HepG2 (cell line): ENCODE results near the gene PRKCZ. TPM values are rescaled to one million over a fixed set of nuclear protein-coding genes. Genes with fewer than 3 reads are reported as not detected.

Source experiments
- AGO1 ChIP-seq: fragments of 200-400 bp; formaldehyde crosslinking; IDR thresholded peaks from 2 replicates; pipeline ENCODE4 v1.6.1; 2017; ENCODE audit warnings: mild to moderate bottlenecking, low read depth, low read length, moderate library complexity; ENCODE audit not compliant: poor library complexity, severe bottlenecking
- AGO2 ChIP-seq: fragments of 200-400 bp; formaldehyde crosslinking; optimal IDR thresholded peaks from 2 replicates; pipeline ENCODE3; 2017; ENCODE audit warnings: mild to moderate bottlenecking, low read depth, low read length, moderate library complexity
- CHD4 ChIP-seq: fragments of 200-600 bp; sonication (generic); IDR thresholded peaks from 2 replicates; pipeline ENCODE4 v1.7.0; 2017; ENCODE audit warnings: mild to moderate bottlenecking, low read length, borderline replicate concordance
- EHMT2 ChIP-seq: fragments of 200-600 bp; sonication (generic); IDR thresholded peaks from 2 replicates; pipeline ENCODE4 v1.7.0; 2017; ENCODE audit warnings: antibody characterized with exemption, low read depth, low read length, borderline replicate concordance
- HMG20B ChIP-seq: conservative IDR thresholded peaks from 2 replicates; pipeline ENCODE4 v1.6.1; 2016; ENCODE audit warnings: missing genetic modification reagents, missing compliant biosample characterization
- HNRNPL ChIP-seq: fragments of 200-400 bp; formaldehyde crosslinking; IDR thresholded peaks from 2 replicates; pipeline ENCODE4 v1.6.1; 2017; ENCODE audit warnings: mild to moderate bottlenecking, low read depth, low read length
- HNRNPLL ChIP-seq: fragments of 200-400 bp; formaldehyde crosslinking; IDR thresholded peaks from 2 replicates; pipeline ENCODE4 v1.6.1; 2017; ENCODE audit warnings: mild to moderate bottlenecking, low read depth, low read length; ENCODE audit not compliant: poor library complexity, severe bottlenecking
- KDM6A ChIP-seq: IDR thresholded peaks from 2 replicates; pipeline ENCODE4 v1.6.1; 2016; ENCODE audit warnings: low read depth
- MXI1 ChIP-seq: IDR thresholded peaks from 3 replicates; pipeline ENCODE4 v1.6.1; 2012; ENCODE audit warnings: low read depth, low read length, inconsistent platforms, borderline replicate concordance
- PAF1 ChIP-seq: IDR thresholded peaks from 2 replicates; pipeline ENCODE4 v1.6.1; 2016; ENCODE audit warnings: missing genetic modification reagents, missing compliant biosample characterization
- RCOR2 ChIP-seq: IDR thresholded peaks from 2 replicates; pipeline ENCODE4 v1.6.1; 2016; ENCODE audit warnings: missing biosample characterization, missing genetic modification reagents
- SRSF4 ChIP-seq: fragments of 200-400 bp; formaldehyde crosslinking; IDR thresholded peaks from one replicate; pipeline ENCODE4 v1.6.1; 2018; ENCODE audit warnings: mild to moderate bottlenecking, low read depth, low read length, moderate library complexity; ENCODE audit not compliant: poor library complexity, severe bottlenecking
- TOPORS ChIP-seq: sonication (generic); formaldehyde crosslinking; IDR thresholded peaks from 2 replicates; pipeline ENCODE4 v1.8.0; 2023; ENCODE audit warnings: mild to moderate bottlenecking, missing genetic modification reagents
- TSC22D2 ChIP-seq: sonication (generic); formaldehyde crosslinking; IDR thresholded peaks from 2 replicates; pipeline ENCODE4 v1.5.1; 2020; ENCODE audit warnings: missing genetic modification reagents, mild to moderate bottlenecking, borderline replicate concordance
- ZNF10 ChIP-seq: sonication (generic); formaldehyde crosslinking; IDR thresholded peaks from 2 replicates; pipeline ENCODE4 v1.4.0; 2020; ENCODE audit warnings: mild to moderate bottlenecking, low read depth, missing genetic modification reagents, borderline replicate concordance
- ZNF180 ChIP-seq: sonication (generic); formaldehyde crosslinking; IDR thresholded peaks from 2 replicates; pipeline ENCODE4 v1.4.0; 2020; ENCODE audit warnings: low read depth, missing genetic modification reagents, borderline replicate concordance
- ZNF547 ChIP-seq: sonication (generic); formaldehyde crosslinking; IDR thresholded peaks from 2 replicates; pipeline ENCODE4 v1.5.1; 2020; ENCODE audit warnings: mild to moderate bottlenecking, missing genetic modification reagents
- ZNF879 ChIP-seq: sonication (generic); formaldehyde crosslinking; IDR thresholded peaks from 2 replicates; pipeline ENCODE4 v1.8.1; 2023; ENCODE audit warnings: missing genetic modification reagents
- ZNF891 ChIP-seq: sonication (generic); formaldehyde crosslinking; IDR thresholded peaks from 2 replicates; pipeline ENCODE4 v1.5.0; 2020; ENCODE audit warnings: mild to moderate bottlenecking, missing genetic modification reagents
- polyA plus RNA-seq, 8 experiments: library from polyadenylated mRNA; depleted of rRNA in 3 of 8; stranded (reverse) in 7 of 8; unstranded in 1 of 8; fragments of >200 nt; fragmentation: Illumina TruSeq in 4 of 8; extraction: Trizol in 4 of 8; gene quantifications; 2 replicates each; pipeline versions ENCODE4 v1.2.1 to v1.2.3, GENCODE V29; 2011 to 2016; ENCODE audit warnings: low read depth in 4 of 8, missing spikeins in 1 of 8, mixed read lengths in 1 of 8; ENCODE audit not compliant: insufficient read depth in 1 of 8
- total RNA-seq, 5 experiments: library from RNA; depleted of rRNA; stranded (reverse); fragments of >200 nt; fragmentation: Illumina TruSeq; extraction: Trizol; gene quantifications; 2 replicates each; pipeline ENCODE4 v1.2.3, GENCODE V29; 2016; ENCODE audit warnings: low read depth in 1 of 5
- TF ChIP-seq, protein P1 (sequence below): sonication (generic); formaldehyde crosslinking; IDR thresholded peaks from 2 replicates; pipeline ENCODE4 v1.9.0; 2021; ENCODE audit warnings: missing genetic modification reagents, borderline replicate concordance
- TF ChIP-seq, protein P2 (sequence below): IDR thresholded peaks from 2 replicates; pipeline ENCODE4 v1.6.1; 2018; ENCODE audit warnings: missing genetic modification reagents, mild to moderate bottlenecking, missing compliant biosample characterization
- TF ChIP-seq, protein P3 (sequence below): sonication (generic); formaldehyde crosslinking; IDR thresholded peaks from 2 replicates; pipeline ENCODE4 v1.5.0; 2020; ENCODE audit warnings: mild to moderate bottlenecking, missing genetic modification reagents
- TF ChIP-seq, protein P4 (sequence below): sonication (generic); formaldehyde crosslinking; IDR thresholded peaks from 2 replicates; pipeline ENCODE4 v1.4.0; 2020; ENCODE audit warnings: missing genetic modification reagents, mild to moderate bottlenecking, borderline replicate concordance

Gene PRKCZ
- total and polyA plus RNA-seq, 2 of the 13 experiments (the other 11 are each of a cell fraction or from before 2014, with no cell fraction given) = 34.7 to 85.2 TPM

DNA sequence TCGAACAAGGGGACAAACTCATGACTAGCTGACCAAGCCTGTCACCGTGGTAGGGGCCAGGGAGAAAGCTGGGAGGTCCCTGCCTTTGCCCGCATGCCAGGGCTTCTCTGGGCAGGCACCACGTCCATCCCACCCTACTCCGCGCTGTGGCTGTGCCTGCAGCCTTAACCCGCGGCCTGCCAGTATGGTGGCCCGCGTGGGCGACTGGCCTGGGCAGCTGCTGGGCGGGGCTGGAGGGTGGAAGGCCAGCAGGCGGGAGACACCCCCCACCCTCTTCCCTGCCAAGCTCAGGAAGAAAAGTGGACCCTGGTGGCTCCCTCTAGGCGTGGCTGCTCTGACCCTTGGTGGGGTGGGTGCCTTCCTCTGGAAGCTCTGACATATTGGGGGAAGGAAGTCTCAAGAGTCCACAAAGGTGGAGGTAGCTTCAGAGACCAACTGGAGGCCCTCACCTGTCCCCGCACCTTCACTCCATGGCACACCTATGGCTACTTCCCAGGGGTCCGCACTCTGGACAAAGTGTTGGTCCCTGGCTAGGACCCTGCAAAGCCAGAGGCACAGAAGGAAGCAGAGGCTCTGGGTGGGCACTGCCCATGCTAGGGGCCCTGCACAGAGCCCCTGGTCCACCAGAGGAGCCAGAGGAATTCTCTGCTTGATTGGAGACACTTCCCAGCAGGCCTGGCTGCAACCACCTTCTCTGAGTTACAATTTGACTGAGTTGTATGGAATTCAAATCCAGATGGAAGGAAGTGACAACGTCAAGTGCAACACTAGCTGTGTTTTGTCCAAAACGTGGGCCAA is 174.6 kb downstream of the PRKCZ start (continued):
- TF ChIP-seq, protein P1, sequence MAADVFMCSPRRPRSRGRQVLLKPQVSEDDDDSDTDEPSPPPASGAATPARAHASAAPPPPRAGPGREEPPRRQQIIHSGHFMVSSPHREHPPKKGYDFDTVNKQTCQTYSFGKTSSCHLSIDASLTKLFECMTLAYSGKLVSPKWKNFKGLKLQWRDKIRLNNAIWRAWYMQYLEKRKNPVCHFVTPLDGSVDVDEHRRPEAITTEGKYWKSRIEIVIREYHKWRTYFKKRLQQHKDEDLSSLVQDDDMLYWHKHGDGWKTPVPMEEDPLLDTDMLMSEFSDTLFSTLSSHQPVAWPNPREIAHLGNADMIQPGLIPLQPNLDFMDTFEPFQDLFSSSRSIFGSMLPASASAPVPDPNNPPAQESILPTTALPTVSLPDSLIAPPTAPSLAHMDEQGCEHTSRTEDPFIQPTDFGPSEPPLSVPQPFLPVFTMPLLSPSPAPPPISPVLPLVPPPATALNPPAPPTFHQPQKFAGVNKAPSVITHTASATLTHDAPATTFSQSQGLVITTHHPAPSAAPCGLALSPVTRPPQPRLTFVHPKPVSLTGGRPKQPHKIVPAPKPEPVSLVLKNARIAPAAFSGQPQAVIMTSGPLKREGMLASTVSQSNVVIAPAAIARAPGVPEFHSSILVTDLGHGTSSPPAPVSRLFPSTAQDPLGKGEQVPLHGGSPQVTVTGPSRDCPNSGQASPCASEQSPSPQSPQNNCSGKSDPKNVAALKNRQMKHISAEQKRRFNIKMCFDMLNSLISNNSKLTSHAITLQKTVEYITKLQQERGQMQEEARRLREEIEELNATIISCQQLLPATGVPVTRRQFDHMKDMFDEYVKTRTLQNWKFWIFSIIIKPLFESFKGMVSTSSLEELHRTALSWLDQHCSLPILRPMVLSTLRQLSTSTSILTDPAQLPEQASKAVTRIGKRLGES (CRISPR knock-in tag) = no peak
- no peak for TF ChIP-seq PAF1
- TF ChIP-seq EHMT2 = no peak
- TF ChIP-seq TOPORS (CRISPR knock-in tag) = no peak
- TF ChIP-seq ZNF10 (CRISPR knock-in tag) = no peak
- TF ChIP-seq AGO2 = peak; percentile 54
- no peak for TF ChIP-seq CHD4
- no peak for TF ChIP-seq ZNF879 (CRISPR knock-in tag)
- TF ChIP-seq, protein P2, sequence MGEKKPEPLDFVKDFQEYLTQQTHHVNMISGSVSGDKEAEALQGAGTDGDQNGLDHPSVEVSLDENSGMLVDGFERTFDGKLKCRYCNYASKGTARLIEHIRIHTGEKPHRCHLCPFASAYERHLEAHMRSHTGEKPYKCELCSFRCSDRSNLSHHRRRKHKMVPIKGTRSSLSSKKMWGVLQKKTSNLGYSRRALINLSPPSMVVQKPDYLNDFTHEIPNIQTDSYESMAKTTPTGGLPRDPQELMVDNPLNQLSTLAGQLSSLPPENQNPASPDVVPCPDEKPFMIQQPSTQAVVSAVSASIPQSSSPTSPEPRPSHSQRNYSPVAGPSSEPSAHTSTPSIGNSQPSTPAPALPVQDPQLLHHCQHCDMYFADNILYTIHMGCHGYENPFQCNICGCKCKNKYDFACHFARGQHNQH (CRISPR knock-in tag) = no peak
- TF ChIP-seq, protein P3, sequence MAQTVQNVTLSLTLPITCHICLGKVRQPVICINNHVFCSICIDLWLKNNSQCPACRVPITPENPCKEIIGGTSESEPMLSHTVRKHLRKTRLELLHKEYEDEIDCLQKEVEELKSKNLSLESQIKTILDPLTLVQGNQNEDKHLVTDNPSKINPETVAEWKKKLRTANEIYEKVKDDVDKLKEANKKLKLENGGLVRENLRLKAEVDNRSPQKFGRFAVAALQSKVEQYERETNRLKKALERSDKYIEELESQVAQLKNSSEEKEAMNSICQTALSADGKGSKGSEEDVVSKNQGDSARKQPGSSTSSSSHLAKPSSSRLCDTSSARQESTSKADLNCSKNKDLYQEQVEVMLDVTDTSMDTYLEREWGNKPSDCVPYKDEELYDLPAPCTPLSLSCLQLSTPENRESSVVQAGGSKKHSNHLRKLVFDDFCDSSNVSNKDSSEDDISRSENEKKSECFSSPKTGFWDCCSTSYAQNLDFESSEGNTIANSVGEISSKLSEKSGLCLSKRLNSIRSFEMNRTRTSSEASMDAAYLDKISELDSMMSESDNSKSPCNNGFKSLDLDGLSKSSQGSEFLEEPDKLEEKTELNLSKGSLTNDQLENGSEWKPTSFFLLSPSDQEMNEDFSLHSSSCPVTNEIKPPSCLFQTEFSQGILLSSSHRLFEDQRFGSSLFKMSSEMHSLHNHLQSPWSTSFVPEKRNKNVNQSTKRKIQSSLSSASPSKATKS = no peak
- no peak for TF ChIP-seq HNRNPLL
- TF ChIP-seq ZNF547 (CRISPR knock-in tag) = no peak
- TF ChIP-seq HMG20B = no peak
- no peak for TF ChIP-seq SRSF4
- TF ChIP-seq ZNF180 (CRISPR knock-in tag) = no peak
- no peak for TF ChIP-seq AGO1
- TF ChIP-seq ZNF891 (CRISPR knock-in tag) = no peak
- no peak for TF ChIP-seq TSC22D2 (CRISPR knock-in tag)
- TF ChIP-seq, protein P4, sequence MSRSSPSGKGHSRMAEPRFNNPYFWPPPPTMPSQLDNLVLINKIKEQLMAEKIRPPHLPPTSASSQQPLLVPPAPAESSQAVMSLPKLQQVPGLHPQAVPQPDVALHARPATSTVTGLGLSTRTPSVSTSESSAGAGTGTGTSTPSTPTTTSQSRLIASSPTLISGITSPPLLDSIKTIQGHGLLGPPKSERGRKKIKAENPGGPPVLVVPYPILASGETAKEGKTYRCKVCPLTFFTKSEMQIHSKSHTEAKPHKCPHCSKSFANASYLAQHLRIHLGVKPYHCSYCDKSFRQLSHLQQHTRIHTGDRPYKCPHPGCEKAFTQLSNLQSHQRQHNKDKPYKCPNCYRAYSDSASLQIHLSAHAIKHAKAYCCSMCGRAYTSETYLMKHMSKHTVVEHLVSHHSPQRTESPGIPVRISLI (CRISPR knock-in tag) = peak; percentile 37; the same call in 1 of the 2 replicates
- no peak for TF ChIP-seq RCOR2 (CRISPR knock-in tag)
- no peak for TF ChIP-seq KDM6A
- TF ChIP-seq MXI1 = no peak
- peak; percentile 69; the same call in 1 of the 2 replicates for TF ChIP-seq HNRNPL
